Liver (tissue), 9 donors: ENCODE results near the gene CACNA1S. TPM values are rescaled to one million over a fixed set of nuclear protein-coding genes. Genes with fewer than 3 reads are reported as not detected.

ENCODE experiments used
- DNase-seq: peaks from one replicate; pipeline ENCODE4 v3.0.0-alpha.2; 2017; ENCODE audit warnings: low spot score
- H3K27ac ChIP-seq, 2 donors: one replicate each; pipeline ENCODE4 v1.7.0; 2013; ENCODE audit warnings: inconsistent platforms in 2 of 2, low read length in 2 of 2, control low read depth in 1 of 2, low read depth in 1 of 2, mild to moderate bottlenecking in 1 of 2
- H3K27me3 ChIP-seq, 4 donors: one replicate each; pipeline versions ENCODE4 v1.6.1 to v1.7.0; 2013; ENCODE audit warnings: low read length in 3 of 4, inconsistent platforms in 1 of 4, mild to moderate bottlenecking in 1 of 4, moderate library complexity in 1 of 4; ENCODE audit not compliant: control insufficient read depth in 4 of 4, insufficient read depth in 4 of 4
- H3K36me3 ChIP-seq, 4 donors: one replicate each; pipeline versions ENCODE4 v1.6.1 to v1.7.0; 2013; ENCODE audit warnings: low read length in 3 of 4, mild to moderate bottlenecking in 3 of 4, low read depth in 1 of 4, moderate library complexity in 1 of 4; ENCODE audit not compliant: control insufficient read depth in 4 of 4, insufficient read depth in 3 of 4
- H3K4me1 ChIP-seq, 4 donors: one replicate each; pipeline versions ENCODE4 v1.6.1 to v1.7.0; 2013; ENCODE audit warnings: low read length in 3 of 4, mild to moderate bottlenecking in 3 of 4, moderate library complexity in 1 of 4; ENCODE audit not compliant: control insufficient read depth in 4 of 4, insufficient read depth in 4 of 4
- H3K4me3 ChIP-seq, 3 donors: one replicate each; pipeline versions ENCODE4 v1.6.1 to v1.7.0; 2013; ENCODE audit warnings: low read length in 3 of 3, control low read depth in 1 of 3, low read depth in 1 of 3, mild to moderate bottlenecking in 1 of 3
- H3K9ac ChIP-seq, 2 donors: one replicate each; pipeline ENCODE4 v1.7.0; 2013; ENCODE audit warnings: low read length in 2 of 2, mild to moderate bottlenecking in 2 of 2, moderate library complexity in 2 of 2, control low read depth in 1 of 2, low read depth in 1 of 2
- H3K9me3 ChIP-seq, 4 donors: one replicate each; pipeline versions ENCODE4 v1.6.1 to v1.7.0; 2013; ENCODE audit warnings: low read length in 3 of 4; ENCODE audit not compliant: control insufficient read depth in 4 of 4
- EGR1 ChIP-seq, 2 donors: IDR thresholded peaks; 2 replicates each; pipeline ENCODE4 v1.6.1; 2016 to 2018; ENCODE audit warnings: antibody characterized with exemption in 2 of 2, low read depth in 2 of 2
- FOXA1 ChIP-seq: IDR thresholded peaks from 2 replicates; pipeline ENCODE4 v1.6.1; 2016; ENCODE audit warnings: antibody characterized with exemption
- FOXA2 ChIP-seq: IDR thresholded peaks from 2 replicates; pipeline ENCODE4 v1.6.1; 2016; ENCODE audit warnings: antibody characterized with exemption
- GABPA ChIP-seq, 2 donors: IDR thresholded peaks in 1 of 2; conservative IDR thresholded peaks in 1 of 2; 2 replicates each; pipeline ENCODE4 v1.6.1; 2016; ENCODE audit warnings: antibody characterized with exemption in 2 of 2, mild to moderate bottlenecking in 1 of 2, moderate library complexity in 1 of 2
- HNF4A ChIP-seq, 2 donors: conservative IDR thresholded peaks; 2 replicates each; pipeline ENCODE4 v1.6.1; 2016; ENCODE audit warnings: antibody characterized with exemption in 2 of 2, mild to moderate bottlenecking in 2 of 2
- HNF4G ChIP-seq: IDR thresholded peaks from 2 replicates; pipeline ENCODE4 v1.6.1; 2016; ENCODE audit warnings: antibody characterized with exemption
- JUND ChIP-seq, 2 donors: IDR thresholded peaks; 2 replicates each; pipeline ENCODE4 v1.6.1; 2016; ENCODE audit warnings: antibody characterized with exemption in 2 of 2
- NR2F2 ChIP-seq: IDR thresholded peaks from 2 replicates; pipeline ENCODE4 v1.6.1; 2016; ENCODE audit warnings: antibody characterized with exemption
- RAD21 ChIP-seq, 2 donors: IDR thresholded peaks; 2 replicates each; pipeline ENCODE4 v1.6.1; 2016; ENCODE audit warnings: antibody characterized with exemption in 2 of 2, mild to moderate bottlenecking in 2 of 2
- RXRA ChIP-seq, 2 donors: IDR thresholded peaks; 2 replicates each; pipeline ENCODE4 v1.6.1; 2017 to 2018; ENCODE audit warnings: antibody characterized with exemption in 2 of 2, mild to moderate bottlenecking in 1 of 2
- SP1 ChIP-seq: IDR thresholded peaks from 2 replicates; pipeline ENCODE4 v1.6.1; 2018; ENCODE audit warnings: antibody characterized with exemption, mild to moderate bottlenecking
- TAF1 ChIP-seq: conservative IDR thresholded peaks from 2 replicates; pipeline ENCODE4 v1.6.1; 2016; ENCODE audit warnings: antibody characterized with exemption, mild to moderate bottlenecking
- YY1 ChIP-seq: IDR thresholded peaks from 2 replicates; pipeline ENCODE4 v1.6.1; 2016; ENCODE audit warnings: antibody characterized with exemption, mild to moderate bottlenecking
- WGBS: extraction: QIAGEN DNeasy Blood & Tissue Kit; methylation state at CpG from one replicate; pipeline ENCODE4 v1.1.7; 2013; 5-methylcytosine and 5-hydroxymethylcytosine counted together
- polyA plus RNA-seq, 2 donors: library from polyadenylated mRNA; stranded (reverse) in 1 of 2; unstranded in 1 of 2; fragments of 200-250 nt in 1 of 2; fragments of >200 nt in 1 of 2; fragmentation: Nextera tagmentation in 1 of 2; extraction: Ambion mirVana in 1 of 2; gene quantifications; one replicate each; pipeline versions ENCODE4 v1.2.1 to v1.2.3, GENCODE V29; 2013 to 2015
- total RNA-seq, 2 donors: library from RNA; depleted of rRNA; stranded (reverse); fragments of >200 nt; gene quantifications; one replicate each; pipeline ENCODE4 v1.2.3, GENCODE V29; 2014
- TF ChIP-seq, protein P1 (sequence below): IDR thresholded peaks from 2 replicates; pipeline ENCODE4 v1.6.1; 2016; ENCODE audit warnings: antibody characterized with exemption
- TF ChIP-seq, protein P2 (sequence below): fragments of 150-350 bp; IDR thresholded peaks from 2 replicates; pipeline ENCODE4 v1.5.1; 2017; ENCODE audit warnings: improper control_type of control experiment, low read depth, low read length; ENCODE audit not compliant: missing input control
- TF ChIP-seq, protein P3 (sequence below): IDR thresholded peaks from 2 replicates; pipeline ENCODE4 v1.6.1; 2016; ENCODE audit warnings: antibody characterized with exemption
- TF ChIP-seq, protein P4 (sequence below): IDR thresholded peaks from 2 replicates; pipeline ENCODE4 v1.6.1; 2016; ENCODE audit warnings: antibody characterized with exemption, mild to moderate bottlenecking
- donor health status: healthy.
- donor health status: healthy.
- donor health status: healthy.
- donor health status: healthy.
- donor health status: healthy.

The CACNA1S gene
- total and polyA plus RNA-seq, 4 donors, result under 0.01 to 0.33 TPM; not detected in 2

DNA sequence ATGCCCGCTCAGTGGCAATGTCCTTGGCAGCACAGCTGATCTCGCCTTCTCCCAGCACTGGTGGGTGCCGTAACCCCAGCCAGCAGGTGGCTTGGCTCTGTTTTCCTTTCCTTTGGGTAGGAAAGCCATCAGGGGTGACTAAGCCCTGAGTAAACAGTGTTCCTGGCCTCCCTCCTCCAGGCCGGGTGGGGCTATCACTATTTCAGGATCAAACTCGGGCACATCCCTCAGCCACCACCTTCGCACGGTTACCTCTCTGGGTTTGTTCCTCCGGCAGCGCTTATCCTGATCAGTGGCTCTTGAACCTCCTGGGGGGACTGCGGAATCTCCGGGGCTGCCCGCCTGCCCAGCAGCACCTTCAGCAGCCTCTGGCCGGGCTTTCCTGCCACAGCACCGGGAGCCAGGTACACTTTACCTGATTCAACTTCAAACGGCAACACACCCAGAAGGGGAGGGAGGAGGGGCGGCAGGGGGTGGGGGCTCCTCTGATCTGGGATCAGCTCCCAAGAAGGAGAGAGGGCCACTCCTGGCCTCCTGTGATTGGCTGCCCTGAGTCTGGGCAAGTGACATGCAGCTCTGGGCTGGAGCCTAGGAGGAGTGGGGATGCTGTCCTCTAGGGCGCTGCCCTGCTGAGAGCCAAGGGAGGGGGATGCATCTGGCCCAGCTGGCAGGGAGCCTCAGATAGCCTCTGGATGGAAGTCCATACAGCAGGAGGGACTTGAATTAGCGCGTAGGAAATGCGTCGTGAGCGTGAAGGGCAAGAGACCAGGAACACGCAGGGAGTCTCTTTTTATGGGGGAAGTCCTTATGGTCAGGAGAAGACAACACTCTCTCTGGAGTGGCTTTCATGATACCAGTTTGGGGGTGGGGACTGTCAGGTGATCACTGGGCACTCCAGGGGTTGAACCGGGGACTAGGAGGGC is 14.9 kb upstream of the CACNA1S start, which contains the start of gene ASCL5:
TSS of gene ASCL5 (minus strand) at position 353 of the 923 bp plus-strand sequence. CDS start 11,812 bp downstream, outside the sequence.
- DNase-seq, result no peak
- Histone ChIP-seq H3K27ac (no peak within 1 kb of the TSS), H3K4me1 (no peaks in the 10 kb centered on the region), H3K9me3 (no peaks in the 10 kb centered on the region), H3K4me3 (no peak within 1 kb of the TSS), H3K36me3 (no peaks in the 10 kb centered on the region), H3K27me3 (no peaks in the 10 kb centered on the region), H3K9ac (no peak within 1 kb of the TSS)
- 67% methylated on average over 24 of the region's 24 CpGs for WGBS
- no peak for TF ChIP-seq EGR1 (IDR thresholded peaks at IDR 0.05; ENCODE audit: low read depth in 2 of 2)
- no peak for TF ChIP-seq FOXA1
- no peak for TF ChIP-seq TAF1
- TF ChIP-seq, protein P1, sequence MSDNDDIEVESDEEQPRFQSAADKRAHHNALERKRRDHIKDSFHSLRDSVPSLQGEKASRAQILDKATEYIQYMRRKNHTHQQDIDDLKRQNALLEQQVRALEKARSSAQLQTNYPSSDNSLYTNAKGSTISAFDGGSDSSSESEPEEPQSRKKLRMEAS, result no peak
- TF ChIP-seq JUND (IDR thresholded peaks at IDR 0.05), result no peak
- no peak for TF ChIP-seq HNF4A (conservative IDR thresholded peaks at IDR 0.05)
- TF ChIP-seq, protein P2, sequence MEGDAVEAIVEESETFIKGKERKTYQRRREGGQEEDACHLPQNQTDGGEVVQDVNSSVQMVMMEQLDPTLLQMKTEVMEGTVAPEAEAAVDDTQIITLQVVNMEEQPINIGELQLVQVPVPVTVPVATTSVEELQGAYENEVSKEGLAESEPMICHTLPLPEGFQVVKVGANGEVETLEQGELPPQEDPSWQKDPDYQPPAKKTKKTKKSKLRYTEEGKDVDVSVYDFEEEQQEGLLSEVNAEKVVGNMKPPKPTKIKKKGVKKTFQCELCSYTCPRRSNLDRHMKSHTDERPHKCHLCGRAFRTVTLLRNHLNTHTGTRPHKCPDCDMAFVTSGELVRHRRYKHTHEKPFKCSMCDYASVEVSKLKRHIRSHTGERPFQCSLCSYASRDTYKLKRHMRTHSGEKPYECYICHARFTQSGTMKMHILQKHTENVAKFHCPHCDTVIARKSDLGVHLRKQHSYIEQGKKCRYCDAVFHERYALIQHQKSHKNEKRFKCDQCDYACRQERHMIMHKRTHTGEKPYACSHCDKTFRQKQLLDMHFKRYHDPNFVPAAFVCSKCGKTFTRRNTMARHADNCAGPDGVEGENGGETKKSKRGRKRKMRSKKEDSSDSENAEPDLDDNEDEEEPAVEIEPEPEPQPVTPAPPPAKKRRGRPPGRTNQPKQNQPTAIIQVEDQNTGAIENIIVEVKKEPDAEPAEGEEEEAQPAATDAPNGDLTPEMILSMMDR, result no peak
- peak; percentile 30 to 46 for TF ChIP-seq RXRA (IDR thresholded peaks at IDR 0.05)

DNA sequence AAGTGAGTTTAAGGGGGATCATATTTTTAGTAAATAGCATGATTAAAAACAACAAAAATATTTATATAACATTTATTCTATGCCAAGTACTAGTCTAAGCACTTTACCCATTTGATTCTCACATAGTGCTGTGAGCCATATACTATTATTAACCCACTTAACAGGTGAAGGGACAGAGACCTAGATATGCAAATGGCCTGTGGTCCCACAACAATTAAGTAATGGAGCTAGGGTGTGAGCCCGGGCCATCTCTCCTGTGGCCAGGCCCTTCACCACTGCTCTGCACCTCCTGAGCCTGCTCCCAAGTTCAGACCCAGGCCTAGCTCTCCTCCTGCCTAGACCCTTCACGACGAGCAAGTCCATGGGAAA is 14.2 kb upstream of the CACNA1S start:
- Histone ChIP-seq H3K27ac (no peak overlapping the region), H3K4me1 (no peaks in the 10 kb centered on the region), H3K36me3 (no peaks in the 10 kb centered on the region), H3K9ac (no peak overlapping the region), H3K27me3 (no peaks in the 10 kb centered on the region), H3K9me3 (no peaks in the 10 kb centered on the region), H3K4me3 (no peak overlapping the region)
- DNase-seq, result no peak
- 77% methylated on average over 3 of the region's 3 CpGs for WGBS
- TF ChIP-seq, protein P1, result no peak
- TF ChIP-seq RAD21 (IDR thresholded peaks at IDR 0.05) (no peak), HNF4G (no peak), YY1 (no peak), SP1 (no peak), RXRA (IDR thresholded peaks at IDR 0.05) (no peak), FOXA1 (no peak), NR2F2 (no peak), GABPA (IDR thresholded peaks at IDR 0.05 in 1 of 2, conservative IDR thresholded peaks at IDR 0.05 in 1 of 2) (no peak), TAF1 (no peak), FOXA2 (no peak), JUND (IDR thresholded peaks at IDR 0.05) (no peak)
- TF ChIP-seq, protein P3, sequence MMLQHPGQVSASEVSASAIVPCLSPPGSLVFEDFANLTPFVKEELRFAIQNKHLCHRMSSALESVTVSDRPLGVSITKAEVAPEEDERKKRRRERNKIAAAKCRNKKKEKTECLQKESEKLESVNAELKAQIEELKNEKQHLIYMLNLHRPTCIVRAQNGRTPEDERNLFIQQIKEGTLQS, result no peak
- TF ChIP-seq, protein P2, result no peak
- TF ChIP-seq, protein P4, sequence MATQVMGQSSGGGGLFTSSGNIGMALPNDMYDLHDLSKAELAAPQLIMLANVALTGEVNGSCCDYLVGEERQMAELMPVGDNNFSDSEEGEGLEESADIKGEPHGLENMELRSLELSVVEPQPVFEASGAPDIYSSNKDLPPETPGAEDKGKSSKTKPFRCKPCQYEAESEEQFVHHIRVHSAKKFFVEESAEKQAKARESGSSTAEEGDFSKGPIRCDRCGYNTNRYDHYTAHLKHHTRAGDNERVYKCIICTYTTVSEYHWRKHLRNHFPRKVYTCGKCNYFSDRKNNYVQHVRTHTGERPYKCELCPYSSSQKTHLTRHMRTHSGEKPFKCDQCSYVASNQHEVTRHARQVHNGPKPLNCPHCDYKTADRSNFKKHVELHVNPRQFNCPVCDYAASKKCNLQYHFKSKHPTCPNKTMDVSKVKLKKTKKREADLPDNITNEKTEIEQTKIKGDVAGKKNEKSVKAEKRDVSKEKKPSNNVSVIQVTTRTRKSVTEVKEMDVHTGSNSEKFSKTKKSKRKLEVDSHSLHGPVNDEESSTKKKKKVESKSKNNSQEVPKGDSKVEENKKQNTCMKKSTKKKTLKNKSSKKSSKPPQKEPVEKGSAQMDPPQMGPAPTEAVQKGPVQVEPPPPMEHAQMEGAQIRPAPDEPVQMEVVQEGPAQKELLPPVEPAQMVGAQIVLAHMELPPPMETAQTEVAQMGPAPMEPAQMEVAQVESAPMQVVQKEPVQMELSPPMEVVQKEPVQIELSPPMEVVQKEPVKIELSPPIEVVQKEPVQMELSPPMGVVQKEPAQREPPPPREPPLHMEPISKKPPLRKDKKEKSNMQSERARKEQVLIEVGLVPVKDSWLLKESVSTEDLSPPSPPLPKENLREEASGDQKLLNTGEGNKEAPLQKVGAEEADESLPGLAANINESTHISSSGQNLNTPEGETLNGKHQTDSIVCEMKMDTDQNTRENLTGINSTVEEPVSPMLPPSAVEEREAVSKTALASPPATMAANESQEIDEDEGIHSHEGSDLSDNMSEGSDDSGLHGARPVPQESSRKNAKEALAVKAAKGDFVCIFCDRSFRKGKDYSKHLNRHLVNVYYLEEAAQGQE, result no peak
